Upper lobe of right lung (tissue), 1 donor: Measurements from ENCODE around the gene SND1. TPM values are rescaled to one million over a fixed set of nuclear protein-coding genes. Genes with fewer than 3 reads are reported as not detected.

Source experiments
- ATAC-seq: fragments of 200-7000 bp; cut with Tn5 transposase; one replicate; pipeline ENCODE4 v1.9.1; 2020; ENCODE audit warnings: mild to moderate bottlenecking, moderate library complexity
- DNase-seq: peaks from one replicate; pipeline ENCODE4 v3.0.0-alpha.2; 2020
- H3K27ac ChIP-seq: fragments of 200-600 bp; one replicate; pipeline ENCODE4 v1.8.0; 2022
- H3K27me3 ChIP-seq: fragments of 200-600 bp; one replicate; pipeline ENCODE4 v1.8.0; 2022; ENCODE audit warnings: mild to moderate bottlenecking
- H3K36me3 ChIP-seq: fragments of 200-600 bp; one replicate; pipeline ENCODE4 v1.8.0; 2022
- H3K4me1 ChIP-seq: fragments of 200-600 bp; one replicate; pipeline ENCODE4 v1.8.0; 2022
- H3K4me3 ChIP-seq: fragments of 200-600 bp; one replicate; pipeline ENCODE4 v1.8.0; 2022; ENCODE audit warnings: mild to moderate bottlenecking
- H3K9me3 ChIP-seq: fragments of 200-600 bp; one replicate; pipeline ENCODE4 v1.8.0; 2022
- CTCF ChIP-seq: fragments of 200-600 bp; IDR thresholded peaks from one replicate; pipeline ENCODE4 v1.8.0; 2022; ENCODE audit warnings: antibody characterized with exemption
- intact Hi-C: fragments of 100-400 bp; cut with DNase I; formaldehyde crosslinking; loops from one replicate; pipeline ENCODE4 v1.11.0; 2022
- total RNA-seq: library from RNA; stranded (reverse); fragmentation: NEBNext Ultra II Directional; extraction: Animal tissue kit (Norgen Biotek cat#: 25700); gene quantifications from one replicate; pipeline ENCODE4 v1.2.1, GENCODE V29; 2021
- donor health status: DM: no; HTN: yes; CAD: no; lungs with severe emphysema.

Gene SND1
- total RNA-seq, 1 donor from 2014 or later = 150 TPM

GRCh38 chr7:127665922-127666321, 13.9 kb downstream of the SND1 start:
- ATAC-seq = no peak
- H3K27ac ChIP-seq = no peak overlapping the region
- no peaks in the 10 kb centered on the region for H3K27me3 ChIP-seq
- no peaks in the 10 kb centered on the region for H3K9me3 ChIP-seq
- no peak overlapping the region for H3K4me3 ChIP-seq
- peaks cover 3% of the 10 kb centered on the region for H3K4me1 ChIP-seq
- TF ChIP-seq CTCF = no peak
- peaks cover 7% of the 10 kb centered on the region for H3K36me3 ChIP-seq
- no peak for DNase-seq
- intact Hi-C loops = no loop called here

- no peak overlapping the region for H3K27ac ChIP-seq
- peaks cover 2% of the 10 kb centered on the region for H3K36me3 ChIP-seq
- H3K4me1 ChIP-seq = peaks cover 3% of the 10 kb centered on the region
- intact Hi-C loops = no loop called here
- no peak for TF ChIP-seq CTCF
- H3K9me3 ChIP-seq = no peaks in the 10 kb centered on the region
- H3K27me3 ChIP-seq = no peaks in the 10 kb centered on the region
- ATAC-seq (no peak), DNase-seq (no peak)
- H3K4me3 ChIP-seq = no peak overlapping the region
Measured at GRCh38 chr7:127666602-127667001, 14.6 kb downstream of the SND1 start.

GRCh38 chr7:127667017-127667670, 15.2 kb downstream of the SND1 start:
- intact Hi-C loops = no loop called here
- Histone ChIP-seq H3K4me1 (peaks cover 3% of the 10 kb centered on the region), H3K9me3 (no peaks in the 10 kb centered on the region), H3K4me3 (no peak overlapping the region), H3K27me3 (no peaks in the 10 kb centered on the region), H3K36me3 (no peaks in the 10 kb centered on the region), H3K27ac (no peak overlapping the region)
- ATAC-seq = no peak
- TF ChIP-seq CTCF = no peak
- DNase-seq = no peak

- Histone ChIP-seq H3K27me3 (no peaks in the 10 kb centered on the region), H3K27ac (no peak overlapping the region), H3K4me3 (no peak overlapping the region), H3K4me1 (peaks cover 3% of the 10 kb centered on the region), H3K9me3 (no peaks in the 10 kb centered on the region), H3K36me3 (no peaks in the 10 kb centered on the region)
- DNase-seq = no peak
- TF ChIP-seq CTCF = no peak
- intact Hi-C loops = no loop called here
- peak; percentile 88 for ATAC-seq
Measured at GRCh38 chr7:127667759-127668530, 16.0 kb downstream of the SND1 start.

- ATAC-seq (no peak), DNase-seq (no peak)
- peaks cover 12% of the 10 kb centered on the region for H3K4me1 ChIP-seq
- intact Hi-C loops = no loop called here
- TF ChIP-seq CTCF = no peak
- no peak overlapping the region for H3K27ac ChIP-seq
- H3K36me3 ChIP-seq = no peaks in the 10 kb centered on the region
- H3K27me3 ChIP-seq = no peaks in the 10 kb centered on the region
- H3K9me3 ChIP-seq = no peaks in the 10 kb centered on the region
- H3K4me3 ChIP-seq = no peak overlapping the region
Measured at GRCh38 chr7:127671341-127671740, 19.3 kb downstream of the SND1 start.
